Measurements from ENCODE around the gene OR2T6.
A peak's percentile ranks its signal among the peaks of the same experiment; 100 is the strongest.

The OR2T6 gene

DNA sequence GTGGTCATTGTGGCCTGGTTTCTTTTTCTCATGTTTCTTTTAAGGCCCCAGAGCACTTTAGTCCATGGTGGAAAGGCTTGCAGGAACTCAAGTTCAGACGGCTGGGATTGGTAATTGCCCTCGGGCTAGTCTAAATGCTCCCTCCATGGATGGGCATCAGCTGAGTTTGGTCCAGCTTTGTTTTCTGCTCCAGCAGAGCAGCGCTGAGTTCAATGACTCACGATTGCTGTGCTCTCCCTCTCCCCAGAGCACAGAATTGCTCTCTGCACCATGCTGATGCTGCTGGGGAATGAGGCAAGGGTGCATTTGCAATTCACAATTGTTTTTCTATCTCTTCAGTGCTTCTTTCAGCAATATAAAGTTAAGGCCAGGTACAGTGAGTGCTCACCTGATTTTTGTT is 1.8 kb upstream of the OR2T6 start:
- TF ChIP-seq CTCF (conservative IDR thresholded peaks at IDR 0.05; ENCODE audit: low read length): no peak
- H3K4me3 ChIP-seq (ENCODE audit: low read length): no peak overlapping the region
- DNase-seq (ENCODE audit: low read depth): no peak

DNA sequence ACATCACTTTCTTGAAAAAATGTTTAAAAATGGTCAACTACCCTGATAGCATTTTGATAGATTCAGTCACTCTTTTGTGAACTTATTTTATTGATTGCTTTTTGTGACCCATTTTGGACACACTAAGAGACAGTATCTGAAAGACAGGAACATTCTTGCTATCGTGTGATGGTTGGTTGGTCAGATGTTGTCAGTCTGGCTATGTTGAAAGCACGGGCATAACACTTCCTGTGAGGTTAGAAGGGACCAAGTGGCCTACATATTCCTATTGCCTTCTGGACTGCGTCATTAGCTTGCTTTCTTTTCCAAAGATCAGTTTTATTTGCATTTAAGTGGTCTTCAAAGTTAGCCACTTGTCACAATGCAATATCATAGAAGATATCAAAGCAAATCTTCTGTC is 1.4 kb downstream of the OR2T6 start:
- DNase-seq (ENCODE audit: low read depth): no peak
- no peak for TF ChIP-seq CTCF (conservative IDR thresholded peaks at IDR 0.05; ENCODE audit: low read length)
- H3K4me3 ChIP-seq (ENCODE audit: low read length): no peak overlapping the region

GRCh38 chr1:248380854-248381253 is 5.3 kb downstream of the OR2T6 start:
- H3K4me3 ChIP-seq (ENCODE audit: low read length): no peak overlapping the region
- no peak for TF ChIP-seq CTCF (conservative IDR thresholded peaks at IDR 0.05; ENCODE audit: low read length)
- no peak for DNase-seq (ENCODE audit: low read depth)

DNA sequence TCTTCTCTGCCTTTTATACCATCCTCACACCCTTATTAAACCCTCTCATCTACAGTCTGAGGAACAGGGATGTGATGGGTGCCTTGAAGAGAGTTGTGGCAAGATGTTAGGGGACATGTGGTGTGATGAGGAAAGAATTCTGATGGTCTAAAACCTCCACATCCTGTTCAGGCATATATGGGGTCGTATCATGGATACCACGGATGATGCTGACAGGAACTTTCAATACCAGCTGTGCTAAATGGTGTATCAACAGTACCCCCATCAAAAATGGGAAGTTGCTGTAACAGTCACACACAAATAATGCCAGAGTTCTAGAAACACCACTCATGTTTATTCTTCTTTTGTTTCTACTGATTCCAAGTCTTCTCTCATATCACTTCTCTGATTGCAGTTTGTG is 12.9 kb downstream of the OR2T6 start:
- TF ChIP-seq CTCF (conservative IDR thresholded peaks at IDR 0.05; ENCODE audit: low read length): no peak
- DNase-seq (ENCODE audit: low read depth): no peak
- no peak overlapping the region for H3K4me3 ChIP-seq (ENCODE audit: low read length)

GRCh38 chr1:248393050-248393449 is 17.5 kb downstream of the OR2T6 start:
- no peak for DNase-seq (ENCODE audit: low read depth)
- TF ChIP-seq CTCF (conservative IDR thresholded peaks at IDR 0.05; ENCODE audit: low read length): no peak
- H3K4me3 ChIP-seq (ENCODE audit: low read length): no peak overlapping the region

- H3K4me3 ChIP-seq (ENCODE audit: low read length): no peak within 1 kb of the TSS
- DNase-seq (ENCODE audit: low read depth): no peak
- TF ChIP-seq CTCF (conservative IDR thresholded peaks at IDR 0.05; ENCODE audit: low read length): no peak
These were observed 27.2 kb downstream of the OR2T6 start, which contains the start of gene OR2T1 for GRCh38 chr1:248402748-248403147. TSS of gene OR2T1 (plus strand) at chr1:248403048. CDS start at chr1:248406148, 3,100 bp downstream.

DNA sequence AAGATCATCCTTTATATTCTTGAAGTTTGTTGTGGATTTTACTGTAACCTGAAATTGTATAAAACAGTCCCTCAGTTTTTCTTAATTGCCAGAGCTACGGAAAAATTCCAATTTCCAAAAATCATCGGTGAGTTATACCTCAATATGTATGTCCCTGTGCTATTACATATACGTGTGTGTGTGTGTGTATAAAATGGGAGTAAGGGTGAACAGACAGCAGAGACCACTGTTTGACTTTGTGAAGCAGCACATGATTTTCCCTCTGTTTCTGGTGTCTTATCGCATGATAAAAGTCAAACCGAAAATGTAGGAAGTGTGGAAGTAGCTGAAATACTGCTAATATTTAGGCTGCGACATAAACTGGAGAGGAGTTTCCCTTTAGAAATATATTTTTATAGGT is 28.5 kb downstream of the OR2T6 start:
- peak; percentile 14 for DNase-seq (ENCODE audit: low read depth)
- H3K4me3 ChIP-seq (ENCODE audit: low read length): no peak overlapping the region
- TF ChIP-seq CTCF (conservative IDR thresholded peaks at IDR 0.05; ENCODE audit: low read length): no peak
